Activated naive CD4-positive, alpha-beta T cell treated with anti-CD3 and anti-CD28 coated beads, Interleukin-2, amount 50 U/mL, for 16 hours (primary cell): Measurements from ENCODE around the gene SLCO2A1.

Experiments used
- DNase-seq: peaks from one replicate; pipeline ENCODE4 v3.0.0-alpha.2; 2020

Gene SLCO2A1

DNA sequence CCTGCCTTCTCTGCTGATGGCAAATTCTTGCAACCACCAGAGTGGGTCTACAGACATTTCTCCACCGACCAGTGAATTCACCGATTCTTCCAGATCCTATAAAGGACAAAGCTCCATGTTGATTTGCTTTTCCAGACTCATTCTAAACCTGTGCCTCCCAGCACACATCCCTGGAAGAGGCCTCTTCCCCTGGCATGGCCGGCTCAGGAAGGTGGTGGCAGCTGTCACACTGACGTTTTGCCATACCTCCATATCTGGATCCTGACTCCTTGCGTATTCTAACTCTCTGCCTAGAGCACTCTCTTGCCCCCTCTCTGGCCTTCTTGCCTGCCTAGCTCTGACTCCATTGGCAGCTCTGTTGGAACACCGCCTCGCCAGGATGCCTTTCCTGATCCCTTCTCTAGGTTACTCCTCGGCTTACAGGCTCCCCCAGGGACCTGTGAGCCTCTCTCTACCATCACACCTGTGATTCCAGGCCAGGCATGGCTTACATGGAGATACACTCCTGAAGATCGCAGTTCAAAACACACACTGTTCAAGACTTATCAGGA is 31.0 kb downstream of the SLCO2A1 start:
- DNase-seq = no peak

- no peak for DNase-seq
Measured at GRCh38 chr3:133997871-133998635, 31.7 kb downstream of the SLCO2A1 start.

DNA sequence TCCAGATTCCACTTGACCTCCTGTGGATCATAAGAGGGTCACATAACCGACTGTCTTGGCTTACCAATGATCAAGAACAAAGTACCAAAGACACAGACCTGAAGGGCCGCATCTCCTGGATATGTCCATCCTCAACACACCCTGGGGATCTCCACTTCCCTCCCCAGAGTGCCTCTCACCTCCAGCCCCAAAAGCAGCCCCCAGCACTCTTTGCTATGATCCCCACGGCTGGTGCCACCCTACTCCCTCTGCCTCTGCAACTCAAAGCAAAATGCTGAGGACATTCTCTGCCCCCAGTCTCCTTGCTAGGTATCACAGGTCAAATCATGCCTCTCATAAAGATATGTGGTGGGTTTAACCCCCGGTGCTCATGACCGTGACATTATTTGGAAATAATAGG is 32.7 kb downstream of the SLCO2A1 start:
- DNase-seq = no peak

- no peak for DNase-seq
Measured at GRCh38 chr3:133996251-133996661, 33.5 kb downstream of the SLCO2A1 start.

- DNase-seq = no peak
Measured at GRCh38 chr3:133995264-133995663, 34.5 kb downstream of the SLCO2A1 start.

DNA sequence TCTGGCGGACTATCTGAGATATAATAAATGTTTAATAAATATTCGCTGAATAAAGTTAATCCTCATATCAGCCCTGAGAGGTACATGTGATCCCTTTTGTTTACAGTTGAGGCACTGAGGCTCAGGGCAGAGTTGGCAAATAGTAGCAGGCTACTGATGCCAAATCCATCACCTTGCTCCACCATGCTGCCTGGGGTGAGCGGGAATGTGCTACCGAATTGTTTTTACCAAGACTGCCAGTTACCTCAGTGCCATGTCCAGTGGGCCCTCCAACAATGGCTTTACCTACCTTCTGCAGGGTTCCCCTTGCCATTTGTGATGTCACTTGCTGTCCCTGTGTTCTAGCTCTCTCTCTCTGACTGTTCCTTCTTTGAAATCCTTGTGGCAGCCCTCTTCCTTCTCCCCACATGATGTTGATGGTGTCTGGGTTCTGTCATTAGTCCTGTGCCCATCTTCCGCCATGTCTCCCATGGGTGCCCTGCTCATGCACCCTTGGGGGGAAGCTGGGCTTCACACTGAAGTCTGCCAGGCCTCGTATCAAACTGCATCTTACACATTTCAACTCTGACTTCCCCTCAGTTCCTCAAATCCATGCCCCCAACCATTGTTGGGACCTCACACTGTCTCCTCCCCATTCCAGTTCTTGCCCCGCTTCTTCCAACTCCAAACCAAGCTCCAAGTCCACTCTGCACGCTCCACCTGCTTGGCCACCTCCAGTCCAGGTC is 35.4 kb downstream of the SLCO2A1 start:
- DNase-seq = no peak

GRCh38 chr3:133992951-133993620 is 36.6 kb downstream of the SLCO2A1 start:
- no peak for DNase-seq

DNA sequence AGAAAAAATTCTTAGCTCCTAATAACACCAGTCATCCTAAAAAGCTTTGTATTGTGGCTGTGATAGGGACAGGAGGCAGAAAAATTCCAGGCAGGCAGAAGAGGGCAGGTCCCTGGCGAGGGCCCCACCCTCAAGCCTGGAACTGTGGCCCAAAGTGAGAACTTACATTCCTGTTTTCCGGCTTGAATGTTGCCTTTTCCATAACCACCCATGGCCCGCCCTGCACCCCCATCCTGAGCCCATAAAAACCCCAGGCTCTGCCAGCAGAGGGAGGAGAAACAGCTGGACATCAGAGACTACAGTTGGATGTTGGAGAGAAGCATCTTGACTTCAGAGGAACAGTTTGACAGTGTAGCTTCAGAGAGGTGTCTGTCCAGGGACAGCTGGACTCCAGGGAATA is 37.3 kb downstream of the SLCO2A1 start:
- DNase-seq = no peak

DNA sequence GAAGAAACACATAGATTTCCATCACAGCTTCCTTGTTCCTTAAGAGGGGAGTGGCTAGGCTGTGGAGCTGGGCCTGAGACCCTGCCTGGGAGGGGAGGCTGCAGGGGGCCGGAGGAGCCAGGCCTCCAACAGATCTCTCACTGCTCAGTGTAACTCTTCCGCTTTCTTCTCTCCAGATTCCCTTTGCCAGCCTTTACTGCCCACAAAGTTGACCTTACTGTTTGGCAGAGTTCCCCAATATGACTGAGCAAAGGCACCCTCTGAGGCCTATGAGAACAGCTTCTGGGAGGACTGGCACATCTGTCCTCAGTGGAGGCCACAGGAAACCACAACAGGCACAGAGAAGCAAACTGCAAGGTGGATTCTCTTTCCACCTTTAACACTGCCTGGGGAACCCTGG is 38.1 kb downstream of the SLCO2A1 start:
- no peak for DNase-seq

GRCh38 chr3:133991209-133991608 is 38.5 kb downstream of the SLCO2A1 start:
- no peak for DNase-seq

DNA sequence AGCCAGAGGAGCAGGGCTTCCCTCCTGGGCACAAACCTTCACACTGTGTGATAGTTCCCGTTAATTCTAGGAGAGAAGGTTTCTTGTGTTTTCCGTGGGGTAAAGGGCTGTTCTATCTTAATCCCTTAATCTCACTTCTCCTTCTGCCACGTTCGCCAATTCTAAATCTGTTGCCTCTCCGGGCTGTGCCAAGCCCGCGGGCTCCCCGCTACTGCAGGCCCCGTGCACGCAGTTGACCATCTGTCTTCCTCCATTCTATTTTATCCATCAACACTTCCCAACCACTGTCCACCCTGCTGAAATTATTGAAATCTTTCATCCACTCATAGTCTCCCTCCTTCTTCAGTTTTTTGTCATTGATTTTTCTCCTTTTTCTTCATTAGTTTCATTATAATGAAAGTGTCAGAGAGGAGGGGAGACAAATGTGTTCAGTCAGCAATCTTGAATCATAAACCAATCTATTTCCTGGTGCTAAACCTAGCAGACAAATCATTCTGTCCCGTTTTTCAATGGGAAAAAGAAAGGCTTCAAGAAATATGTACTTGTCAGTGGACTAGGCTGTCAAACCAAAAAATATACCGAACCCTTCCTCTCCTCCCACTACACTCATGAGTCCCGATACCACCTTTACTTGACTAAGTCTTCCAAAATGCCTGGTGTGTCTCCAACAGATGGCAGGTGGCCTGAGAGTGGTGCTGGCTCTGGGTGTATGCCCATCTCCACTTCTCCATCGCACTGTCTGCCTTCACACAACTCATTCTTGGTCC is 39.6 kb downstream of the SLCO2A1 start:
- DNase-seq = no peak

- no peak for DNase-seq
Measured at GRCh38 chr3:133988631-133989161, 41.0 kb downstream of the SLCO2A1 start.

- no peak for DNase-seq
Measured at GRCh38 chr3:133987948-133988484, 41.7 kb downstream of the SLCO2A1 start.

GRCh38 chr3:133987136-133987535 is 42.6 kb downstream of the SLCO2A1 start:
- no peak for DNase-seq

- no peak for DNase-seq
Measured at GRCh38 chr3:133986311-133986710, 43.4 kb downstream of the SLCO2A1 start.

DNA sequence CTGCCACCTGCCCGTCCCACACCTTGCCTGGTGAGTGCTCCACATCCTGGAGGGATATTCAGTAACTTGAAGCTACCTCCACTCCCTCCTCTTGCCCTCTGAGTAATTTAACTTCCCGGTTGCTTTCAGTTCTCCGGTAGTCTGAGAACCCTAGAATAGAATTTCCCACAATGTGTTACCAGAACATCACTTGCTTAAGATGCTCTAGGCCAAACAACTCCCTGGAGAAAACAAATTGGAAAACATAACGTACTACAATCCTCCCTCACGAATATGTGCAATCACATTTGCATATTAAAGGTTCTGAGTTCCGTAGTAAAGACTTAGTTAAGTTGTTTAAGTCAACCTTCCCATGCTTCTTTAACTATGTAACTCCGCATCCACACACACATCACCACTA is 44.8 kb downstream of the SLCO2A1 start:
- no peak for DNase-seq

DNA sequence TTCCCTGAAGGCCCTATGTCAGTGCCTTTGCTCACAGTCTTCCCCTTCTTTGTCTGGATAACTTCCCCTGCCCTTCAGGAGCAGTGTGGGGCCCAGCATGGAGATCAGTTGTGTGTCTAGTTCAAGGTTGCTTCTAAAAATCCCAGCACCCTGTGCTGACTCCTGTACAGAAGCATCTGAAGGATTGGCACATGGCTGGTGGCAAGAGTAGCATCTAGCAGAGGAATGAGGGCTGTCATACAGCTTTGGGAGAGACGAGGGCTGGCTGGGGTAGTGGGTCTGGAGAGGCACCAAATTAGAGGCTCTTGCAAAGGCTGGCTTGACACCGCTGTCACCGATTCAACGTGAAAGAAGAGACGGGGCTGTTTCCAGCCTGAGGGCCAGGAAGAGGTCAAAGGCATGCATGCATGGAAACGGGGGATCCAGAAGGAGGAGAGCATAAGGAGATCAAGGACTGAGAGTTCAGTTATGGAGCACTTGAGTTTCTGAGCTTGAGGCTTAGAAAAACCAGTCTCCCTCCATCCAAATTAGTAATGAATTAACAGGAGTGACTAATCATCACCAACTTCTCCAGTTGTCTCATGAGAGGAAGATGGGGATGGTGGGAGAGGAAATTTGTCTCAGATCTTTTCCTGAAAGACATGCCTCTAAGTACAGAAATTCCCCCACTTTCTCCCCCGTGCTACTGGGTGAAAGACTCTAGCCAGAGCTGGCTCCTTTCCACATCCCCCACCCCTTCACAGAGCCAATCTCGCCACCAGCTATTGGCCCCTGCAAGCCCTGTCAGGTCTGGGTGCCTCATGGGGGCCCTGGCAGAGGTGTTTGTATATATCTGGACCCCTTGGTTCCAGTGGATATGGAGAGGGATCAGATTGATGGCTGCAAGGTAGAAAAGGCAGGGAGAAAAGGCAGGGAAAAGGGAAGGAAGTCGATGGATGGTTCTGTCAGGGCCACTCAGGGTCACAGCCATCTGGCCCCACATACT is 45.9 kb downstream of the SLCO2A1 start:
- DNase-seq = no peak

GRCh38 chr3:133983126-133983525 is 46.6 kb downstream of the SLCO2A1 start:
- DNase-seq = no peak

DNA sequence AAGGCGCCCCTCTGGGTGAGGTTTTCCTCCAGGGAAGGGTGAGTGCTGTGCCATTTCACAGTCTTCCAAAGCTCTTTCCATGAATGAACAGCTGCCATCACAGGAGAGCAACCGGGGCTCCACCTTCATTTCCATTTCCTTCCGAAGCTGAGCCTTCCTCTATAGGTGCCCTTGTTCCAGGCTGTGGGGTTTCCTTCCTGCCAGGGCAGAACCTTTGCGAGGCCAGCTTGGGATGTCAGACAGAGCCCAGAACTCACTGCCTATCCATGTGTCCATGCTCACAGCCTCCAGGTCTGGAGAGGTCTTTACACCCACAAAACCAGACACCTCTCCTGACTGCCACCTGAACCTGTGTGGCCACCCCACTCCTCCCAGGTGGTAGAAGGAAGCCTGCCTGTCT is 49.2 kb downstream of the SLCO2A1 start:
- no peak for DNase-seq

GRCh38 chr3:133980035-133980434 is 49.7 kb downstream of the SLCO2A1 start:
- no peak for DNase-seq

GRCh38 chr3:133979553-133979952 is 50.2 kb downstream of the SLCO2A1 start:
- no peak for DNase-seq
